NCI-H128 (cell line): ENCODE results near the gene C2orf74.
"Not testable (repeated sequence)": the region's sequence is repeated elsewhere in the genome, so short reads cannot be mapped to it uniquely, and the experiment has no call there.

Source experiments
- DNase-seq: peaks from one replicate; lab custom pipeline; 2025; ENCODE audit not compliant: unreplicated experiment; lab: John Stamatoyannopoulos, UW

C2orf74 gene

GRCh38 chr2:61161888-61162287, at the start of gene C2orf74:
C2orf74 (plus strand) TSS chr2:61162188; CDS start chr2:61162515, 327 bp downstream.
- no peak for DNase-seq

- DNase-seq: no peak
Measured at GRCh38 chr2:61114147-61114546, 47.8 kb upstream of the C2orf74 start.

- no peak for DNase-seq
Measured at GRCh38 chr2:61116302-61116701, 45.7 kb upstream of the C2orf74 start.

GRCh38 chr2:61117534-61117933, 44.5 kb upstream of the C2orf74 start:
- no peak for DNase-seq

- DNase-seq: no peak
Measured at GRCh38 chr2:61125123-61125710, 36.8 kb upstream of the C2orf74 start.

GRCh38 chr2:61125798-61126197, 36.2 kb upstream of the C2orf74 start:
- no peak for DNase-seq

GRCh38 chr2:61128122-61128521, 33.9 kb upstream of the C2orf74 start:
- DNase-seq: not testable (repeated sequence)

GRCh38 chr2:61134141-61134540, 27.8 kb upstream of the C2orf74 start:
- DNase-seq: no peak

GRCh38 chr2:61135510-61135909, 26.5 kb upstream of the C2orf74 start:
- DNase-seq: no peak

- no peak for DNase-seq
Measured at GRCh38 chr2:61138859-61139258, 23.1 kb upstream of the C2orf74 start.

GRCh38 chr2:61141151-61141550, 20.8 kb upstream of the C2orf74 start:
- no peak for DNase-seq

GRCh38 chr2:61144697-61145268, 17.2 kb upstream of the C2orf74 start:
- no peak for DNase-seq

GRCh38 chr2:61145990-61146389, 16.0 kb upstream of the C2orf74 start:
- DNase-seq: no peak

GRCh38 chr2:61148091-61148490, 13.9 kb upstream of the C2orf74 start:
- not testable (repeated sequence) for DNase-seq

GRCh38 chr2:61149074-61149473, 12.9 kb upstream of the C2orf74 start:
- DNase-seq: no peak

GRCh38 chr2:61151436-61151835, 10.6 kb upstream of the C2orf74 start:
- DNase-seq: no peak

- DNase-seq: no peak
Measured at GRCh38 chr2:61157371-61158003, 4.5 kb upstream of the C2orf74 start.

GRCh38 chr2:61158356-61158955, 3.5 kb upstream of the C2orf74 start:
- no peak for DNase-seq

- DNase-seq: no peak
Measured at GRCh38 chr2:61162721-61163120, 733 bp downstream of the C2orf74 start.

- not testable (repeated sequence) for DNase-seq
Measured at GRCh38 chr2:61165082-61165481, 3.1 kb downstream of the C2orf74 start.

GRCh38 chr2:61165946-61166345, 4.0 kb downstream of the C2orf74 start:
- DNase-seq: no peak

GRCh38 chr2:61167579-61167978, 5.6 kb downstream of the C2orf74 start:
- DNase-seq: no peak
